Fibroblast of skin of back (primary cell): ENCODE results near the gene GTF2A1L. TPM values are rescaled to one million over a fixed set of nuclear protein-coding genes. Genes with fewer than 3 reads are reported as not detected.
"Not testable (repeated sequence)": the region's sequence is repeated elsewhere in the genome, so short reads cannot be mapped to it uniquely, and the experiment has no call there.

ENCODE experiments used
- DNase-seq: peaks from one replicate; pipeline ENCODE4 v3.0.0-alpha.2; 2013
- polyA plus RNA-seq, 2 experiments: library from polyadenylated mRNA; unstranded; fragments of 120-200 nt; gene quantifications; one replicate each; pipeline ENCODE4 v1.2.1, GENCODE V29; 2013; ENCODE audit not compliant: insufficient read length in 2 of 2

Gene GTF2A1L
- polyA plus RNA-seq (2013, experiment 1 of 2; ENCODE audit: insufficient read length), result 0.71 TPM
- 0.41 TPM for polyA plus RNA-seq (2013, experiment 2 of 2; ENCODE audit: insufficient read length)

GRCh38 chr2:48617618-48618017, at the start of gene GTF2A1L:
TSS of gene GTF2A1L (plus strand) at chr2:48617856. CDS start at chr2:48617875, 19 bp downstream.
- no peak for DNase-seq

- no peak for DNase-seq
Observed at GRCh38 chr2:48568547-48568946, 49.1 kb upstream of the GTF2A1L start.

GRCh38 chr2:48569433-48569832, 48.2 kb upstream of the GTF2A1L start:
- DNase-seq, result peak; percentile 43

- DNase-seq, result peak; percentile 36
Observed at GRCh38 chr2:48572816-48573215, 44.8 kb upstream of the GTF2A1L start.

GRCh38 chr2:48574353-48575287, 43.0 kb upstream of the GTF2A1L start:
- DNase-seq, result no peak

- DNase-seq, result no peak
Observed at GRCh38 chr2:48578313-48578712, 39.3 kb upstream of the GTF2A1L start.

GRCh38 chr2:48583961-48584360, 33.7 kb upstream of the GTF2A1L start:
- DNase-seq, result no peak

GRCh38 chr2:48584551-48584950, 33.1 kb upstream of the GTF2A1L start:
- DNase-seq, result no peak

GRCh38 chr2:48586433-48586832, 31.2 kb upstream of the GTF2A1L start:
- no peak for DNase-seq

GRCh38 chr2:48587560-48587959, 30.1 kb upstream of the GTF2A1L start:
- no peak for DNase-seq

GRCh38 chr2:48587961-48588360, 29.7 kb upstream of the GTF2A1L start:
- DNase-seq, result no peak

GRCh38 chr2:48588745-48589144, 28.9 kb upstream of the GTF2A1L start:
- no peak for DNase-seq

GRCh38 chr2:48589170-48589767, 28.4 kb upstream of the GTF2A1L start:
- peak; percentile 43 for DNase-seq

GRCh38 chr2:48590017-48590416, 27.6 kb upstream of the GTF2A1L start:
- no peak for DNase-seq

GRCh38 chr2:48592067-48592466, 25.6 kb upstream of the GTF2A1L start:
- DNase-seq, result no peak

- DNase-seq, result not testable (repeated sequence)
Observed at GRCh38 chr2:48596751-48597150, 20.9 kb upstream of the GTF2A1L start.

- DNase-seq, result no peak
Observed at GRCh38 chr2:48597492-48597891, 20.2 kb upstream of the GTF2A1L start.

GRCh38 chr2:48600204-48600813, 17.3 kb upstream of the GTF2A1L start:
- DNase-seq, result peak; percentile 46

- DNase-seq, result peak; percentile 79
Observed at GRCh38 chr2:48600917-48601316, 16.7 kb upstream of the GTF2A1L start.

GRCh38 chr2:48601349-48601748, 16.3 kb upstream of the GTF2A1L start:
- DNase-seq, result peak; percentile 13

GRCh38 chr2:48605482-48606175, 12.0 kb upstream of the GTF2A1L start:
- no peak for DNase-seq

GRCh38 chr2:48607307-48608014, 10.2 kb upstream of the GTF2A1L start:
- no peak for DNase-seq
